ENCODE measurements around the gene EDNRB.
A peak's percentile ranks its signal among the peaks of the same experiment; 100 is the strongest.
"Not testable (repeated sequence)": the region's sequence is repeated elsewhere in the genome, so short reads cannot be mapped to it uniquely, and the experiment has no call there.

EDNRB gene

GRCh38 chr13:77896536-77896935, 22.1 kb downstream of the EDNRB start:
- DNase-seq: no peak

DNA sequence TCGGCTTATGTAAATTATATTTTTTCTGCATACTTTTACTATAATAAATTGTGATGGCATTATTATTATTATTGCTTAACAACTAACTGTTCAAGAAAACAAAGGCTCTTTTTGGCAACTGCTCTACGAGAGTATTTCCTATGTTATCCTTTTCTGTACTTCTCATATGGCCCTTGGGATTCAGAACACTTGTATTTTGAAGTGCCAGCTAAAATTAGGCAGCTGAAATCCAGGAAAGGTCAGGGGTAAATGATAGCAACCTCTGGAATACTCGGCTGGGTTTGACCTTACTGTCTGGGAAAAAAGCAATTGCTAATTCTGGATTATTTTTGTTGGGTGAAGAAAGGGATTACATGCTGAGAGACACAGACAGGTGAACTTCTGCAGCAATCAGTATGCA, 23.9 kb downstream of the EDNRB start:
- DNase-seq: no peak

GRCh38 chr13:77893066-77893465, 25.6 kb downstream of the EDNRB start:
- DNase-seq: peak; percentile 95

GRCh38 chr13:77892491-77892890, 26.1 kb downstream of the EDNRB start:
- DNase-seq: no peak

- no peak for DNase-seq
These were observed 27.1 kb downstream of the EDNRB start for GRCh38 chr13:77891486-77891885.

DNA sequence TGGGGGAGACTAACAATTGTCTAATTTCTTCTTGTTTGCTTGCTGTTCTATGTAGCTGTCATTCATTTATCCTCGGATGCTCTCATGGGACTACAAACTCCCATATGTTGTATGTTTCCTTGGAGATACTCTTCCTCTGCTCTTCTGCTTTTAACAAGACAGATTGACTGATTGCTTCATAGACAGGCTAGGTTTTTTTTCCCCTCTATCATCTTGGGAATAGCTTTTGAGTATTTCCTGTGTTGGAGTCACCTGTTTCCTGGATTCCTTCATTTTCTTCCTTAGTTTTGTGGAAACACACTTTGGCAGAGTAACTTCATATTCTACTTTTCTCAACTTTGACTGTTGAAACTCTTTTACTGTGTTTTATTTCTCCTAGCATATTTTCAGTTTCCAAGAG, 27.6 kb downstream of the EDNRB start:
- DNase-seq: no peak

DNA sequence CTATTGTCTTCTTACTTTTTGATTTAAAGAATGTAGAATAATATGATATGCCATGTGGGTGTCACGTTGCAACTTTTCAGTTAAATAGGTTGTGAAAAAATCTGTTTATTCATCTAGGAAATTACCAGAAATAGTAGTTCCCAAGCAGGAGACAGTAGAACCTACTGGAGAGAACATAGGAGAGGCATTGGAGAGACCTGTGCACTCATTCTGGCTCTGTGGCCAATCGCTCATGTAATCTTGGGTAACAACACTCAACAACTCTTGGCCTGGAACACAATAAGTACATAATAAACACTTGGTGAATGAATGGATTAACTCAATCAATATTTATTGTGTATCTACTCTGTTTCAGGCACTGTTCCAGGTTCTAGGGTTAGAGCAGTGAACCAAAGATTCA, 35.3 kb downstream of the EDNRB start:
- no peak for DNase-seq

DNA sequence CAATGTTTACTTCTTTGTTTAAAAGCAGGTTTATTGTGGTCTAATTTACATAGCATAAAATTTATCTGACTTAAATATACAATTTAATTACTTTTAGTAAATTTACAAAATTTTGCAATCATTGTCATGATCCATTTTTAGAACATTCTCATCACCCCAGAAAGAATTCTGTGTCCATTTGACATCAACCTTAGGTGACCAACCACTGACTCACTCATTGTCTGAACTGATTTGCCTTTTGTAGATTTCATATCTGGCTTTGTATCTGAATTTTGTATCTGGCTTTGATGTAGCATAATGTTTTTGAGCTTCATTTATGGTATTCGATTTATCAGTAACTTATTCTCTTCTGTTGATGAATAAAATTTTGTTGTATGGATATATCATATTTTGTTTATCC, 40.4 kb downstream of the EDNRB start:
- no peak for DNase-seq

GRCh38 chr13:77876176-77876575, 42.5 kb downstream of the EDNRB start:
- DNase-seq: no peak

- DNase-seq: no peak
These were observed 44.2 kb downstream of the EDNRB start for GRCh38 chr13:77874406-77874805.

DNA sequence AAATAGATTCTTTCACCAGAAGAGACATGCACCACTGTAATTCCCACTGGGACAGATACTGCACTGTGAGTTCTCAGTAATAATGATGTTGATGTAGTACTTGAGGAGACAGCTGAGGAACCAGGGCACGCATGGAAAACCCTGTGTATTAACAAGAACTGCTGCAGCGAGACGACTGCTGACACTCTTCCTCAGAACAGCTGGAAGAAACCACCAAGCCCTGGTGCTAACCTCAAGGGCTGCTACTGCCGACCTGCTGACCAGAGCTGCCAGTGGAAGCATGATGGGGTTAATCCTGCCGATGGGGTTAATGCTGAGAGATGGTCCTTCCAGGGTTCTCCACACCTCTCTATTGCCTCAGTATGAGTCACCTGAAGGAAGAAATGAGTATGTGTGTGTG, 45.6 kb downstream of the EDNRB start:
- DNase-seq: no peak

GRCh38 chr13:77871596-77871995, 47.0 kb downstream of the EDNRB start:
- no peak for DNase-seq

- no peak for DNase-seq
These were observed 49.9 kb downstream of the EDNRB start for GRCh38 chr13:77868717-77869116.

- no peak for DNase-seq
These were observed 51.7 kb downstream of the EDNRB start for GRCh38 chr13:77866971-77867370.

DNA sequence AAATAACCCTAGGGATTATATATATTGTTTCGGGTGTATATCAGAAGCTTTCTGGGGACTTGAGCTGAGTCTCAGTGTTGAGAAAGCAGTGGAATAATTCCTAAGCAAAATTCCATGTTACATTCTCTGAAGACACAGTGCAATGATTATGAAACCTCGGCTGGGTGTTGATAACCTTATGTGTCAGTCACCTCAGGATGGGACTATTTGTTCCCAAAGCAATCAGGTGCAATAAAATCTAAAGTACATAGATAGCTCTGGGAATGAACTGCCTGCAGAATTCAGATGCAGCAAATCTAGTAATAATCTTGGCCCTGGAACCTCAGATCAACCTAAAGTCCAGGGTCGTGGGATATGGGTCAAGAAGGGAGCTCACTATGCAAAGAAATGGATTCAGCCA, 53.0 kb downstream of the EDNRB start:
- no peak for DNase-seq

- no peak for DNase-seq
These were observed 55.5 kb downstream of the EDNRB start for GRCh38 chr13:77863144-77863543.

DNA sequence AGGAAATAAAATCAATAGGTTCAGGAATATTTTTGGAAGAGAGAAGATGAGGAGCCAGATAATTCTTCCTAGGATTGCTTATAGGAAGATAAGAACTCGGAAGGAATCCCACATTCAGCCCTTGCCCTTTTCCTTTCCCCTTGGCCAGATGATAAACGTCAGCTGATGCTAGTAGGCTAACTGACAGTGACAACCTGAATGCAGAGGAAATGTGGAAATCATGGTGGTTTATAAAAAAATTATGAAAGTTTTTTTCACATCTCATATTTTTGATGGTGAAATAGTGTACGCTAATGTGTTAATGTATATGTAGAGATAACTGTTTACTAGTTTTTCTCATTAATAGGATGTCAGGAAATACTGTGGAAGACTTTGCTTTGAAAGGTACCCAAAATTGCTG, 56.9 kb downstream of the EDNRB start:
- no peak for DNase-seq

GRCh38 chr13:77860507-77860981, 58.1 kb downstream of the EDNRB start:
- no peak for DNase-seq

GRCh38 chr13:77859450-77859849, 59.2 kb downstream of the EDNRB start:
- no peak for DNase-seq

DNA sequence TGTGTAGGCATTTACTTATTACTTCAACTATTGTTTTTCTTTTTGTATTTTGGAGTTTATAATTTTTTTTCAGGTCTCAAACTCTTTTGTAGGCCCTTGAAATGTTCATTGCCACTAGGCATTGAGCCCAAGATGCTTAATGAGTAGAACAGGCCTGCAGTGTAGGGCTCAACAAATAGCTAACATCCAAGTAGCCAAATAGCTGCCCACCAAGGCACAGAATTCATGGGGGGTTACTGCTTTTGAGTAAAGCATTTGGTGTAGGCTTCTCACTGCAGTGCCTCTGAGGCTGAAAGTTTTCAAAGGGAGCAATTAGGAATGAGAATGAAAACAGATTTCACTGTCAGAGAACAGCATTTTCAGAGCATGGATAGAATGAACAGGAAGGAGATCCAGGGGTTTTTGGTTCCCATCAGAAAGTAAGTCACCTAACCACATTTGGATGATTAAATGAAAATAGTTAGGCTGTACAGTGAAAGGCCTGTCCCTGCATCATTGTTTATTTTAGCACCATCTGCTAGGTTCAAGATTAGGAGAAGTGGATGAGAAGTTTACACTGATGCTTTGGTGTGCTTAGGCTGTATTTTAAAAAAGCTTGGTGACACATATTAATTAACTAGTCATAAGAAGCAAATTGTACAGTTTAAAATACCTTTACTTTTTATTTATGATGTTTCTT, 61.0 kb downstream of the EDNRB start:
- no peak for DNase-seq

DNA sequence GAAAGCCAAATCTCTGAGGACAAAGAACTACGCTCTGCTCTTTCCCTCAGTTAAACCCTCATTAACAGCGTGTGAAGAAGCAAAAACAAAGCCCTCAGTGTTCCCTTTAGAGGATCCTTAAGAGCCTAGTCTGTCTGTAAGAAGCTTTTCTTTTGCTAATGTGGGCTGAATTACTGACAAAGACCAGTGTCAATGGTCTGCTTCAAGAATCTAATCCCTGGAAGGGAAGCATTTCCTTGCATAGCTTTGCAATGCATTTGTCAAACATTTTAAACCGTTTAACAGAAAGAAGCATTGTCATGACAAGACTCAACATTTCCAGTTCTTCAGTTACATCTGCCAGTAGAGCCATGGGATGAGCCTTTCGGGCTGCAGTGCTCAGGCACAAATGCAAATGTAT, 64.9 kb downstream of the EDNRB start:
- peak; percentile 76 for DNase-seq

GRCh38 chr13:77848050-77848449, 70.6 kb downstream of the EDNRB start:
- DNase-seq: not testable (repeated sequence)

DNA sequence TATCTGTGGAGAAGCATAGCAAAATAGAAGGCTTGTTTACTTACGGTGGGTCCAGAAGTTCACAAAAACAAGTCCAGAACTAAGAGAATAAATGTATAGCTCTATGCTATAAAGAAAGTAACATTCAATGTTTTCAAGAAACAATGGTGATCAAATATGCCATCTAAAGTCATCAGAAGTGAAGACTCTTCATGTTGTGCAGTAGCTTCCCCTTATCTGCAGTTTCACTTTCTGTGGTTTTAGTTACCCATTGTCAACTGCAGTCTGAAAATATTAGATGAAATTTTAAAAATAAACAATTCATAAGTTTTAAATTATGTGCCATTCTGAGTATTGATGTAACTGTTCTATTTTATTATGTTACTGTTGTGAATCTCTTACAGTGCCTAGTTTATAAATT, 72.5 kb downstream of the EDNRB start:
- DNase-seq: no peak
